GM19099 (cell line): ENCODE results near the gene PNKD.

ENCODE experiments used
- POLR2A ChIP-seq: IDR thresholded peaks from 3 replicates; pipeline ENCODE4 v1.6.1; 2011; ENCODE audit warnings: low read depth; ENCODE audit not compliant: insufficient read length; ENCODE audit errors: extremely low read depth

The PNKD gene

GRCh38 chr2:218275371-218276072, 5.2 kb downstream of the PNKD start:
- TF ChIP-seq POLR2A = no peak

DNA sequence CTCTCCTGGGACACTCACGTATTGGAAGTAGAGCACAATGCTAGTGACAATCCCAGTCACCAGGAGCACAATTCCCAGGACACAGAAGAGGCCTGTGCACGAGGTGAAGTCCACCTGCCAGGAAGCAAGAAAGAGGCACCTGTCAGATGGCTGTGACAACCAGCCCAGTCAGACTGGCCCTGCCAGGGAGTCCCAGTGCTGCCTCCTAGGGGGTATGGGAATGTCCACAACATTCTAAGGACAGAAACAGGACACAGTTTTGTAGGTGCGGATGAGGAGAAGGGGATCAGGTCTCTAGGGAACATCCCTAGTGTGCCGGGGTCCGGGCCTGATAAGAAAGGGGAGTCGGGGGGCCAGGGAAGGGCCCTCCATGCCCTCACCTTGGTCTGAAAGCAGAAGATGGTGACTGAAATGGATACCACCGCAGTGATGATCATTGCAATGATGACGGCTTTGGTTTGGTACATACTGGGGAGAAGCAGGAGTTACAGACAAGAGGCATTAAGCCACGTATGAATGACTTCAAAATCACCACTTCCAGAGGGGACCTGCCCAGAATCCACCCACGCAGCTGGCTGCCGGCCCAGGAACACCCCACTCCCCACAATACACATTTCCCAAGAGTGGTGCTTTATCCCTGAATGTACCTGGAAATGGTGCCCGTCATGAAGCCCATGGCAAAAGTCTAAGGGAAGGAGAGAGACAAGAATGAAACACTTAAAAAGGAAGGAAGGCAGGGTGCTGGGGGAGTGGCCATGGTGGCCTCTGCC, 6.9 kb downstream of the PNKD start:
- TF ChIP-seq POLR2A = no peak

DNA sequence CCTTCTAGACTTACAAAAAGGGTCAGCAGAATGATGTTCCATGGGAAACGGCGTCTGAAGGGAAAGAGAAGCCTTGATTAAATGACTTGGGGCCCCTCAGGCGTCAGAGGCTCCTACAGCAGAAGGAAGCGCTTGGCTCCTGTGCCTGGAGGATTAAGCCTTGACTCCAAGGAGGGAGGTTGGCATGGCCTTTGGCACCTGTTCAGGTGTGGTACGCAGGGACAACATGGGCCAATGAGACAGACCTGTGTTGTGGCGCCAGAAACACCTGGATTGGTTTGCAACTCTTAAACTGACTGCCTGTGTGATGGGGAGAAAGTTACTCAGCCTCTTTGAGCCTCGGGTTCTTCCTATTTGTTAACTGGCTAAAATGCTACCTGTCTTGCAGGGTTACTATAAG, 7.6 kb downstream of the PNKD start:
- no peak for TF ChIP-seq POLR2A

GRCh38 chr2:218278531-218279360, 8.4 kb downstream of the PNKD start:
- no peak for TF ChIP-seq POLR2A

- no peak for TF ChIP-seq POLR2A
These were observed 10.0 kb downstream of the PNKD start for GRCh38 chr2:218280260-218280870.

GRCh38 chr2:218281449-218281848, 11.1 kb downstream of the PNKD start:
- no peak for TF ChIP-seq POLR2A

DNA sequence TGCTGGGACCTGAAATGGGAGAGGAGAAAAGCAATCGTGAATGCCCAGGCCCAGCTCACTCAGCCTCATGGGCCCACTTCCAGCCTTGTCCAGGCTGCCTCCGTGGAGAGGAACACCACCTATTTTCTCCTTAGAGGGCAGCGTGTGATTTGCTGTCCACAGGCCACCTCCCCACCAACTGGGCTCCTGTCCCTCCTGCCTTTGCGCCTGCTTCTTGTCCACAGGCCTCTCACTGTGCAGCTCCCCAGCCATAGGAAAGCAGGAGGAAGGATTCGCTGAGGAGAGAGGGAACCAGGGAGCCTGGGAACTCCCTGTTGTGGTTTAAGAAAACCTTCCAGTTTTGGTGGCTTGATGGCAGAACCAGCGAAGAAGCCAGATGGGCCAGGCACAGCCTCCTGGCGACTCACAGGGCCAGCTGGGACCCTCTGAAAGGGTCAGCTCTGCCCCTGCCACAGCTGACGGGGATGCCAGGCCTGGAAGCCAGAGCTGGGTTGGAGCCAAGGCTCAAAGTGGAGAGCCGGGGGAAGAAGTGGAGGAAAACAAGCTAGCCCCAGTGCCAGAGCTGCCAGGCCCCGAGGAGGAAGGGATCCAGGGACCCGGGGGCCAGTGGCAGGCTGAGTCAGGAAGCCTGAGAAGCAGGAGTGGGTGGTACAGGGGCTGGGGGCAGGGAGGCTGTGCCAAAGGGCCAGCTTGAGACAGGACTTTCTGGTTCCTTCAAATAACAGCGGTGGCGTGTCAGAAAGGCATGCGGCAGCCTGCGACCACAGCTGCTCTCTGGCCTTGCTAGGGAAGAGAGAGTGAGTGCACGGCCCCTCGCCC, 12.1 kb downstream of the PNKD start:
- TF ChIP-seq POLR2A = no peak

DNA sequence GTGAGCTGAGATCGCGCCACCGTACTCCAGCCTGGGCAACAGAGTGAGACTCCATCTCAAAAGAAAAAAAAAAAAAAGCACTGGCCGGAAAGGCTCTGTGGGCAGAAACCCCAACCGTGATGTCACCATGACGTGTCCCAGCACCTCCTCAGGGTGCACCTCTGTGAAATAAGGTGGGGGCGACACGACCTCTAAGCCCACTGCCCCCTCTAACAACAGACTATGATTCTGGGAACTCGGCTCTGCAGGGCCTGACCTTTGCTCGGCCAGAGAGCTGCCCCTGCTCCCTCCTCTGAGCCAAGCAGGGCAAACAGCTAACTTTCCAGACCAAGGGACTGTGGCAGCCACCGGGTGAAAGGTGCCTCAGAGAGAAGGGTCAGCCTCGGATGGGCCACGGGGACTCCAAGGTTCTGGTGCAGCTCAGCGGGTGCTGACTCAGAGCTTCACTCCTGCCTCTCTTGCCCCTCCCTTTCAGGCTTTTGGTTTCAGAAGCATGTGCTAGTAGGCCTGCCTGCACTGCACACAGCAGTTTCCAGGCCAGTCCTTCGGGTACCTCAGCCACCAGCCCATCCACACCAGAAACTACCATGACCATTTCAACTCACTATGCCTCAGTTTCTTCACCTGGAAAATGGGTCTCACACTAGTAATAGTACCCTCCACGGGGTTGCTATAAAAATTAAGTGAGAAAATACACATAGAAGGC, 13.9 kb downstream of the PNKD start:
- no peak for TF ChIP-seq POLR2A

DNA sequence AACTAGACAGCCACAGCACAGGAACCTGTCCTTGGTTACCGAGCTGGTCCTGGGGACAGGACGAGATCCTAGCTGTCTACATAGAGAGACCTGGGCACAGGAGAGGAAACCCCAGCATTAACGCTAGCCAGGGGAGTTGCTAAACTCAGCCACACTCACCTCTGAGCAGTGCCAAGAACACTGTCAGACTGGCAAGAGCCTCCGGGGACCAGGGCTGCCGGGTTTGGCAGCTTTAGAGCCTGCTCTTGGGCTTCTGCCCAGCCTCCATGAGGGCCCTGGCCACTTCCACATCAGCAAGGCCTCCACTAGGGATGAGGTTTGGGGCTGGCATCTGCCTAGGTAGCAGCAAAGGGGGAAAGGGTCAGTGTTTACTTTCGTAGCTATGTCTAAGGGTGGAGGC, 15.3 kb downstream of the PNKD start:
- TF ChIP-seq POLR2A = no peak

DNA sequence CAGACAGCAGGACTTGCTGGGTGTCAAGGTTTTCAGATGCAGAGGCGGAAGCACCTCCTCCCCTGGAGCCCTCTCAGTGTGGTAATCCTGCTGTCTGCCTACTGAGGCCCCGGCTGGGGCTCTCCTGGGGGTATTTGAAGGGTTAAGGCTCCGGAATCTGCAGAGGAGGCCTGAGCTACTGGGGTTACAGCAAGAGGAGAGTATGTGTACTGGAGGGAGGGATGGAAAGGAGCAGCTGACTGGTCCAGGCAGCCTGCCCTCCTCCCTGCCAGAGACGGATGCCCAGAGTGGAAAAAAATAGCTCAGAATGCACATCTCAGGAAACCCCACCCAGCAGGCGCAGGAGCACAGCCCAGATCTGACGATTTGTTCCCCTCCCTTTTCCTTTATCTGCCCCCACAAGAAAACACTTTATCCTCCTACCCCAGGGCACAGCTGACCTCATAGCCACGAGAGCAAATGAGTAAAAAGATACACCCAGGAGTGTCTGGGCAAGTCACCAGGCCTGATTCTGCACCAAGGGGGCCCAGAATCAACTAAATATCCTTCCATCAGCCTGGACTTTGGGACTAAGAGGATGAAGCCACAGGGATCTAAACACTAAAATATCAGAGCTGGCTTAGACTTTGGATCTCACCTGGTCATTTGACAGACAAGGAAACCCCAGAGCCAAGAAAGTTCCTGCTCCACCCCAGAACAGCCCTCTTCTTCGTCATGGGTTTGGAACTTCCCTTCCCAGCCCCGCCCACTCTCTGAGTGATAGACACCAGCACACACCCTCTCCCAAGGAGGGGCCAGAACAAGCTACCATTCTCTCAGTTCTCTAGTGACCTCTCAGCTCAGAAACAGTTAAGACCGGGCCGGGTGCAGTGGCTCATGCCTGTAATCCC, 16.5 kb downstream of the PNKD start:
- TF ChIP-seq POLR2A = peak; percentile 40

- no peak for TF ChIP-seq POLR2A
These were observed 19.5 kb downstream of the PNKD start for GRCh38 chr2:218289639-218290315.
